DMS79 (cell line): ENCODE measurements around the gene FHIT.
"Not testable (repeated sequence)": the region's sequence is repeated elsewhere in the genome, so short reads cannot be mapped to it uniquely, and the experiment has no call there.

Experiments used
- DNase-seq: peaks from one replicate; lab custom pipeline; 2025; lab: John Stamatoyannopoulos, UW

The FHIT gene

GRCh38 chr3:60707452-60708020 lies 543.7 kb downstream of the FHIT start:
- DNase-seq = no peak

- DNase-seq = no peak
These were observed 547.1 kb downstream of the FHIT start for GRCh38 chr3:60703956-60704736.

GRCh38 chr3:60703008-60703407 lies 548.2 kb downstream of the FHIT start:
- DNase-seq = no peak

- DNase-seq = no peak
These were observed 553.1 kb downstream of the FHIT start for GRCh38 chr3:60698117-60698516.

GRCh38 chr3:60697132-60697531 lies 554.1 kb downstream of the FHIT start:
- no peak for DNase-seq

GRCh38 chr3:60696428-60697125 lies 554.7 kb downstream of the FHIT start:
- DNase-seq = peak; percentile 52

- DNase-seq = no peak
These were observed 575.8 kb downstream of the FHIT start for GRCh38 chr3:60675424-60675823.

- DNase-seq = no peak
These were observed 576.4 kb downstream of the FHIT start for GRCh38 chr3:60674870-60675269.

- DNase-seq = no peak
These were observed 578.1 kb downstream of the FHIT start for GRCh38 chr3:60673123-60673522.

- DNase-seq = not testable (repeated sequence)
These were observed 578.9 kb downstream of the FHIT start for GRCh38 chr3:60672337-60672736.

GRCh38 chr3:60669636-60670035 lies 581.6 kb downstream of the FHIT start:
- DNase-seq = no peak

- DNase-seq = no peak
These were observed 591.2 kb downstream of the FHIT start for GRCh38 chr3:60660026-60660425.

GRCh38 chr3:60659098-60659497 lies 592.2 kb downstream of the FHIT start:
- DNase-seq = no peak

- no peak for DNase-seq
These were observed 593.3 kb downstream of the FHIT start for GRCh38 chr3:60657972-60658371.

- DNase-seq = no peak
These were observed 598.4 kb downstream of the FHIT start for GRCh38 chr3:60652829-60653228.

GRCh38 chr3:60651799-60652198 lies 599.5 kb downstream of the FHIT start:
- no peak for DNase-seq

- no peak for DNase-seq
These were observed 601.1 kb downstream of the FHIT start for GRCh38 chr3:60650171-60650570.

- DNase-seq = no peak
These were observed 605.5 kb downstream of the FHIT start for GRCh38 chr3:60645801-60646200.

- no peak for DNase-seq
These were observed 607.4 kb downstream of the FHIT start for GRCh38 chr3:60643831-60644230.

- DNase-seq = no peak
These were observed 609.9 kb downstream of the FHIT start for GRCh38 chr3:60641354-60641753.

GRCh38 chr3:60636846-60637245 lies 614.4 kb downstream of the FHIT start:
- no peak for DNase-seq

- no peak for DNase-seq
These were observed 617.6 kb downstream of the FHIT start for GRCh38 chr3:60633644-60634043.

- DNase-seq = no peak
These were observed 619.7 kb downstream of the FHIT start for GRCh38 chr3:60631509-60631908.
